Measurements from ENCODE around the gene WIPI1.

WIPI1 gene

DNA sequence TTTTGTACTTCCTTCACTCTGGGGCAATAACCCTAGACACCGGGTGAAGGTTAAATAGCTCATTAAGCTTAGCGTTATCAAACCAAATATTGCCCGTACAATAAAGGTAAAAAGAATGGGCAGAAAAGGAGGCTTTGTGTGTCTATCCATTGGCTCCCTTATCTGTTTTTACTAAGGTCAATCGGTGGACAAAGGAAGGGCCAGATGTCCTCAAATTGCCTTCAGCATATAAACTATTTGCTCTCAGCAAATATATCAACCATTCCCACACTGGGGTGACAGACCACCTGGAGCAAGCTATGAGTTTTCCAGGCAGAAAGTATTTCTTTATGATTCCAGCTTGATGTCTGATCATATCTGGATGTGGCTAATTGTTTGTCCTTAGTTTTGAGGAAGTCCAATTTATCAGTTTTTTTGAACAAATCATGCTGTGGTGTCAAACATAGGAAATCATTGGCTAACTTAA, 25.3 kb upstream of the WIPI1 start:
- TF ChIP-seq CTCF (IDR thresholded peaks at IDR 0.05) = no peak
- H3K4me3 ChIP-seq (ENCODE audit: low read depth in 1 of 2, low read length in 1 of 2) = no peak overlapping the region
- peaks cover 0 to 13% of the 10 kb centered on the region in 2 experiments for H3K4me1 ChIP-seq (ENCODE audit: control insufficient read depth in 1 of 2, insufficient read depth in 1 of 2, low read depth in 1 of 2, low read length in 1 of 2)
- H3K9me3 ChIP-seq = no peaks in the 10 kb centered on the region
- H3K27ac ChIP-seq = no peak overlapping the region
- no peaks in the 10 kb centered on the region for H3K36me3 ChIP-seq
- no peaks in the 10 kb centered on the region for H3K27me3 ChIP-seq

DNA sequence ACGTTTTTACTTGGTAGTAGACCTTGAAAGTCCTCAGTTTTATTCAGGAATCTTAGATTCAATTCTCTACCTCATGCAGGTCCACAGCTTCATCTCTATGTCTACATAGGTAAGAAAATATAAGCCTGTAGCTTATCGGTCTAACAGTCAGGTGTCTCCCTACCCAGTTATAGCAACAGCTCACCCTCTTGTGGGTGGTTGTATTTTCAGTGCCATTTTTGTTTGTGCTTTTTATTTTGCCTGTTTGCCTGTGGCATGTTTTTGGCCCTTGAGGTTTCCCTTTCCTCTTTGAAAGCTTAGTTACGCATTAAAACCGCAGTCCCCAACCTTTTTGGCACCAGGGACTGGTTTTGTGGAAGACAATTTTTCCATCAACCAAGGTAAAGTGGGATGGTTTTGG, 23.6 kb upstream of the WIPI1 start:
- no peak for TF ChIP-seq CTCF (IDR thresholded peaks at IDR 0.05)
- H3K27me3 ChIP-seq = no peaks in the 10 kb centered on the region
- no peaks in the 10 kb centered on the region for H3K36me3 ChIP-seq
- H3K9me3 ChIP-seq = no peaks in the 10 kb centered on the region
- no peak overlapping the region for H3K27ac ChIP-seq
- no peak overlapping the region for H3K4me3 ChIP-seq (ENCODE audit: low read depth in 1 of 2, low read length in 1 of 2)
- H3K4me1 ChIP-seq (ENCODE audit: control insufficient read depth in 1 of 2, insufficient read depth in 1 of 2, low read depth in 1 of 2, low read length in 1 of 2) = peaks cover 0 to 13% of the 10 kb centered on the region in 2 experiments

DNA sequence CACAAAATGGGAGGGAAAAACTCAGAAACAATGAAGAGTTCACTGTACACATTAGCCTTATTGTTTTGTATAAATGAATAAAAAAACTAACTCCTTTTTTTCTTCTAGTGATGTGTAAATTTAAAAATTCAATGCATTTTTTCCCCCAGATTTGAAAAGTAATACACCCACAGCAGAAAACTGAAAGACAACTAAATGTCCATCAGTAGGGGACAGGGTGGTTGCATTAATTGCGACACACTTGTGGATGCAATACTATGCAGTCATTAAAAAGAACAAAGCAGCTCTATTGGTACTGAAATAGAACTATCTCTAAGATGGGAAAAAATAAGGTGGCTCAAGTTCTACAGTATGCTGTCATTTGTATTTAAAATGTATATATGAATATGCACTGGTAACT, 13.7 kb upstream of the WIPI1 start:
- Histone ChIP-seq H3K9me3 (no peaks in the 10 kb centered on the region), H3K27me3 (peaks cover 6% of the 10 kb centered on the region), H3K4me3 (ENCODE audit: low read depth in 1 of 2, low read length in 1 of 2) (no peak overlapping the region), H3K36me3 (no peaks in the 10 kb centered on the region), H3K27ac (no peak overlapping the region), H3K4me1 (ENCODE audit: control insufficient read depth in 1 of 2, insufficient read depth in 1 of 2, low read depth in 1 of 2, low read length in 1 of 2) (no peaks in the 10 kb centered on the region)
- no peak for TF ChIP-seq CTCF (IDR thresholded peaks at IDR 0.05)

GRCh38 chr17:68468788-68469187, 11.5 kb upstream of the WIPI1 start:
- Histone ChIP-seq H3K27ac (no peak overlapping the region), H3K4me3 (ENCODE audit: low read depth in 1 of 2, low read length in 1 of 2) (no peak overlapping the region)

GRCh38 chr17:68468334-68468733, 11.0 kb upstream of the WIPI1 start:
- H3K27ac ChIP-seq = no peak overlapping the region
- TF ChIP-seq CTCF (IDR thresholded peaks at IDR 0.05) = no peak
- no peaks in the 10 kb centered on the region for H3K9me3 ChIP-seq
- peaks cover 6% of the 10 kb centered on the region for H3K27me3 ChIP-seq
- no peak overlapping the region for H3K4me3 ChIP-seq (ENCODE audit: low read depth in 1 of 2, low read length in 1 of 2)
- H3K36me3 ChIP-seq = no peaks in the 10 kb centered on the region
- H3K4me1 ChIP-seq (ENCODE audit: control insufficient read depth in 1 of 2, insufficient read depth in 1 of 2, low read depth in 1 of 2, low read length in 1 of 2) = no peaks in the 10 kb centered on the region

More at GRCh38 chr17:68468788-68469187, 11.5 kb upstream of the WIPI1 start:
- H3K27me3 ChIP-seq = peaks cover 6% of the 10 kb centered on the region
- H3K4me1 ChIP-seq (ENCODE audit: control insufficient read depth in 1 of 2, insufficient read depth in 1 of 2, low read depth in 1 of 2, low read length in 1 of 2) = no peaks in the 10 kb centered on the region
- H3K36me3 ChIP-seq = no peaks in the 10 kb centered on the region
- no peak for TF ChIP-seq CTCF (IDR thresholded peaks at IDR 0.05)
- no peaks in the 10 kb centered on the region for H3K9me3 ChIP-seq
